MM.1S (cell line): ENCODE results near the gene CWC25.
A peak's percentile ranks its signal among the peaks of the same experiment; 100 is the strongest.

Experiments
- DNase-seq: peaks from one replicate; pipeline ENCODE4 v3.0.0-alpha.2; 2015
- H2AFZ ChIP-seq: fragments of 300-600 bp; sonication (generic); 2 replicates; pipeline ENCODE4 v1.6.0; 2016; ENCODE audit warnings: antibody characterized with exemption, low read length
- H3F3A ChIP-seq: fragments of 300-600 bp; sonication (generic); 2 replicates; pipeline ENCODE4 v1.6.1; 2016; ENCODE audit warnings: mild to moderate bottlenecking, antibody characterized with exemption, low read length, moderate library complexity, mixed read lengths; ENCODE audit not compliant: insufficient read depth
- H3K27ac ChIP-seq: fragments of 300-600 bp; sonication (generic); 2 replicates; pipeline ENCODE4 v1.5.1; 2016; ENCODE audit warnings: mild to moderate bottlenecking, low read length
- H3K27me3 ChIP-seq: fragments of 300-600 bp; sonication (generic); replicated peaks from 2 replicates; pipeline ENCODE4 v1.6.0; 2016; ENCODE audit warnings: low read length; ENCODE audit not compliant: insufficient read depth
- H3K36me3 ChIP-seq: fragments of 300-600 bp; sonication (generic); replicated peaks from 2 replicates; pipeline ENCODE4 v1.6.1; 2016; ENCODE audit warnings: mild to moderate bottlenecking, low read length, mixed read lengths; ENCODE audit not compliant: insufficient read depth
- H3K4me1 ChIP-seq: fragments of 300-600 bp; sonication (generic); 2 replicates; pipeline ENCODE4 v1.6.1; 2016; ENCODE audit warnings: low read length, mixed read lengths
- H3K4me2 ChIP-seq: fragments of 300-600 bp; sonication (generic); 2 replicates; pipeline ENCODE4 v1.6.0; 2016; ENCODE audit warnings: low read depth, low read length
- H3K4me3 ChIP-seq: fragments of 300-600 bp; sonication (generic); 2 replicates; pipeline ENCODE4 v1.5.1; 2016; ENCODE audit warnings: low read length, mixed read lengths
- H3K79me2 ChIP-seq: fragments of 300-600 bp; sonication (generic); 2 replicates; pipeline ENCODE4 v1.6.1; 2016; ENCODE audit warnings: mixed run types, low read length, mixed read lengths
- H3K9ac ChIP-seq: fragments of 300-600 bp; sonication (generic); 2 replicates; pipeline ENCODE4 v1.6.1; 2016; ENCODE audit warnings: low read length, mixed read lengths
- H3K9me2 ChIP-seq: fragments of 300-600 bp; sonication (generic); replicated peaks from 2 replicates; pipeline ENCODE4 v1.6.1; 2016; ENCODE audit warnings: mild to moderate bottlenecking, low read length, mixed read lengths; ENCODE audit not compliant: insufficient read depth
- H3K9me3 ChIP-seq: fragments of 300-600 bp; sonication (generic); replicated peaks from 2 replicates; pipeline ENCODE4 v1.6.1; 2016; ENCODE audit warnings: mild to moderate bottlenecking, low read length, mixed read lengths; ENCODE audit not compliant: insufficient read depth
- H4K20me1 ChIP-seq: fragments of 300-600 bp; sonication (generic); 2 replicates; pipeline ENCODE4 v1.6.1; 2016; ENCODE audit warnings: mild to moderate bottlenecking, low read length, moderate library complexity, mixed read lengths; ENCODE audit not compliant: insufficient read depth
- EZH2 ChIP-seq: fragments of 300-600 bp; sonication (generic); optimal IDR thresholded peaks from 2 replicates; pipeline ENCODE3; 2017; ENCODE audit warnings: low read depth, mild to moderate bottlenecking, antibody characterized with exemption, low read length, mixed read lengths
- EZH2phosphoT487 ChIP-seq: fragments of 300-600 bp; sonication (generic); IDR thresholded peaks from 2 replicates; pipeline ENCODE4 v1.6.1; 2018; ENCODE audit warnings: antibody characterized with exemption, low read length
- TF ChIP-seq, protein P1 (sequence below): fragments of 300-600 bp; sonication (generic); IDR thresholded peaks from 2 replicates; pipeline ENCODE4 v1.5.1; 2016; ENCODE audit warnings: antibody characterized with exemption, low read length, mixed read lengths

Gene CWC25

GRCh38 chr17:38800237-38800760 lies 24.8 kb downstream of the CWC25 start:
- DNase-seq: no peak
- Histone ChIP-seq H3K36me3 (peaks cover 4% of the 10 kb centered on the region; the same call in 1 of the 2 replicates), H4K20me1 (no peaks in the 10 kb centered on the region), H3K4me3 (peak overlapping the region; percentile 88), H3K9me3 (no peaks in the 10 kb centered on the region), H3K4me2 (peak overlapping the region; percentile 56), H3K9me2 (no peaks in the 10 kb centered on the region), H3K27ac (peak overlapping the region; percentile 87; the same call in 1 of the 2 replicates), H3F3A (peaks cover 18% of the 10 kb centered on the region), H3K79me2 (peaks cover 38% of the 10 kb centered on the region), H3K27me3 (no peaks in the 10 kb centered on the region), H3K4me1 (peaks cover 20% of the 10 kb centered on the region; the same call in 1 of the 2 replicates), H3K9ac (peak overlapping the region; percentile 86; the same call in 1 of the 2 replicates), H2AFZ (peak overlapping the region; percentile 87)
- TF ChIP-seq, protein P1, sequence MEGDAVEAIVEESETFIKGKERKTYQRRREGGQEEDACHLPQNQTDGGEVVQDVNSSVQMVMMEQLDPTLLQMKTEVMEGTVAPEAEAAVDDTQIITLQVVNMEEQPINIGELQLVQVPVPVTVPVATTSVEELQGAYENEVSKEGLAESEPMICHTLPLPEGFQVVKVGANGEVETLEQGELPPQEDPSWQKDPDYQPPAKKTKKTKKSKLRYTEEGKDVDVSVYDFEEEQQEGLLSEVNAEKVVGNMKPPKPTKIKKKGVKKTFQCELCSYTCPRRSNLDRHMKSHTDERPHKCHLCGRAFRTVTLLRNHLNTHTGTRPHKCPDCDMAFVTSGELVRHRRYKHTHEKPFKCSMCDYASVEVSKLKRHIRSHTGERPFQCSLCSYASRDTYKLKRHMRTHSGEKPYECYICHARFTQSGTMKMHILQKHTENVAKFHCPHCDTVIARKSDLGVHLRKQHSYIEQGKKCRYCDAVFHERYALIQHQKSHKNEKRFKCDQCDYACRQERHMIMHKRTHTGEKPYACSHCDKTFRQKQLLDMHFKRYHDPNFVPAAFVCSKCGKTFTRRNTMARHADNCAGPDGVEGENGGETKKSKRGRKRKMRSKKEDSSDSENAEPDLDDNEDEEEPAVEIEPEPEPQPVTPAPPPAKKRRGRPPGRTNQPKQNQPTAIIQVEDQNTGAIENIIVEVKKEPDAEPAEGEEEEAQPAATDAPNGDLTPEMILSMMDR: no peak
- TF ChIP-seq EZH2 (no peak), EZH2phosphoT487 (no peak)

- H3K4me3 ChIP-seq: peak within 1 kb of the TSS; percentile 89
- peak within 1 kb of the TSS; percentile 87 for H2AFZ ChIP-seq
- peaks cover 18% of the 10 kb centered on the region for H3F3A ChIP-seq
- H4K20me1 ChIP-seq: no peaks in the 10 kb centered on the region
- H3K36me3 ChIP-seq: peaks cover 4% of the 10 kb centered on the region; the same call in 1 of the 2 replicates
- TF ChIP-seq EZH2 (no peak), EZH2phosphoT487 (no peak)
- TF ChIP-seq, protein P1: no peak
- DNase-seq: peak; percentile 88
- no peaks in the 10 kb centered on the region for H3K27me3 ChIP-seq
- peak within 1 kb of the TSS; percentile 87; the same call in 1 of the 2 replicates for H3K27ac ChIP-seq
- H3K79me2 ChIP-seq: peaks cover 43% of the 10 kb centered on the region
- peak within 1 kb of the TSS; percentile 86 for H3K9ac ChIP-seq
- H3K4me2 ChIP-seq: peak within 1 kb of the TSS; percentile 95
- no peaks in the 10 kb centered on the region for H3K9me3 ChIP-seq
- no peaks in the 10 kb centered on the region for H3K9me2 ChIP-seq
- peaks cover 20% of the 10 kb centered on the region; the same call in 1 of the 2 replicates for H3K4me1 ChIP-seq
Measured at GRCh38 chr17:38799501-38800236, 25.5 kb downstream of the CWC25 start, which contains the start of gene PIP4K2B. PIP4K2B (minus strand) TSS chr17:38799556; CDS start chr17:38799424, 132 bp downstream.

GRCh38 chr17:38798614-38799500 lies 26.3 kb downstream of the CWC25 start:
- H3K27me3 ChIP-seq: no peaks in the 10 kb centered on the region
- H3K36me3 ChIP-seq: peaks cover 4% of the 10 kb centered on the region; the same call in 1 of the 2 replicates
- H3K9ac ChIP-seq: peak overlapping the region; percentile 76
- peak overlapping the region; percentile 59; the same call in 1 of the 2 replicates for H3K27ac ChIP-seq
- TF ChIP-seq, protein P1: no peak
- no peak for TF ChIP-seq EZH2phosphoT487
- no peak for TF ChIP-seq EZH2
- no peaks in the 10 kb centered on the region for H3K9me2 ChIP-seq
- H3K4me1 ChIP-seq: peaks cover 20% of the 10 kb centered on the region; the same call in 1 of the 2 replicates
- peaks cover 18% of the 10 kb centered on the region for H3F3A ChIP-seq
- peak overlapping the region; percentile 95 for H3K4me2 ChIP-seq
- peaks cover 46% of the 10 kb centered on the region for H3K79me2 ChIP-seq
- H3K4me3 ChIP-seq: peak overlapping the region; percentile 89
- H4K20me1 ChIP-seq: no peaks in the 10 kb centered on the region
- peak overlapping the region; percentile 85 for H2AFZ ChIP-seq
- no peaks in the 10 kb centered on the region for H3K9me3 ChIP-seq
- peak; percentile 36 for DNase-seq
